Liver (tissue), 9 donors: ENCODE results near the gene KRT6C. TPM values are rescaled to one million over a fixed set of nuclear protein-coding genes. Genes with fewer than 3 reads are reported as not detected.

Experiments
- DNase-seq: peaks from one replicate; pipeline ENCODE4 v3.0.0-alpha.2; 2017; ENCODE audit warnings: low spot score
- H3K27ac ChIP-seq, 2 donors: one replicate each; pipeline ENCODE4 v1.7.0; 2013; ENCODE audit warnings: inconsistent platforms in 2 of 2, low read length in 2 of 2, control low read depth in 1 of 2, low read depth in 1 of 2, mild to moderate bottlenecking in 1 of 2
- H3K27me3 ChIP-seq, 4 donors: one replicate each; pipeline versions ENCODE4 v1.6.1 to v1.7.0; 2013; ENCODE audit warnings: low read length in 3 of 4, inconsistent platforms in 1 of 4, mild to moderate bottlenecking in 1 of 4, moderate library complexity in 1 of 4; ENCODE audit not compliant: control insufficient read depth in 4 of 4, insufficient read depth in 4 of 4
- H3K36me3 ChIP-seq, 4 donors: one replicate each; pipeline versions ENCODE4 v1.6.1 to v1.7.0; 2013; ENCODE audit warnings: low read length in 3 of 4, mild to moderate bottlenecking in 3 of 4, low read depth in 1 of 4, moderate library complexity in 1 of 4; ENCODE audit not compliant: control insufficient read depth in 4 of 4, insufficient read depth in 3 of 4
- H3K4me1 ChIP-seq, 4 donors: one replicate each; pipeline versions ENCODE4 v1.6.1 to v1.7.0; 2013; ENCODE audit warnings: low read length in 3 of 4, mild to moderate bottlenecking in 3 of 4, moderate library complexity in 1 of 4; ENCODE audit not compliant: control insufficient read depth in 4 of 4, insufficient read depth in 4 of 4
- H3K4me3 ChIP-seq, 3 donors: one replicate each; pipeline versions ENCODE4 v1.6.1 to v1.7.0; 2013; ENCODE audit warnings: low read length in 3 of 3, control low read depth in 1 of 3, low read depth in 1 of 3, mild to moderate bottlenecking in 1 of 3
- H3K9ac ChIP-seq, 2 donors: one replicate each; pipeline ENCODE4 v1.7.0; 2013; ENCODE audit warnings: low read length in 2 of 2, mild to moderate bottlenecking in 2 of 2, moderate library complexity in 2 of 2, control low read depth in 1 of 2, low read depth in 1 of 2
- H3K9me3 ChIP-seq, 4 donors: one replicate each; pipeline versions ENCODE4 v1.6.1 to v1.7.0; 2013; ENCODE audit warnings: low read length in 3 of 4; ENCODE audit not compliant: control insufficient read depth in 4 of 4
- ATF3 ChIP-seq: IDR thresholded peaks from 2 replicates; pipeline ENCODE4 v1.6.1; 2016; ENCODE audit warnings: antibody characterized with exemption
- CTCF ChIP-seq: fragments of 150-350 bp; IDR thresholded peaks from 2 replicates; pipeline ENCODE4 v1.5.1; 2017; ENCODE audit warnings: improper control_type of control experiment, low read depth, low read length; ENCODE audit not compliant: missing input control
- EGR1 ChIP-seq, 2 donors: IDR thresholded peaks; 2 replicates each; pipeline ENCODE4 v1.6.1; 2016 to 2018; ENCODE audit warnings: antibody characterized with exemption in 2 of 2, low read depth in 2 of 2
- FOXA1 ChIP-seq: IDR thresholded peaks from 2 replicates; pipeline ENCODE4 v1.6.1; 2016; ENCODE audit warnings: antibody characterized with exemption
- FOXA2 ChIP-seq: IDR thresholded peaks from 2 replicates; pipeline ENCODE4 v1.6.1; 2016; ENCODE audit warnings: antibody characterized with exemption
- HNF4A ChIP-seq, 2 donors: conservative IDR thresholded peaks; 2 replicates each; pipeline ENCODE4 v1.6.1; 2016; ENCODE audit warnings: antibody characterized with exemption in 2 of 2, mild to moderate bottlenecking in 2 of 2
- HNF4G ChIP-seq: IDR thresholded peaks from 2 replicates; pipeline ENCODE4 v1.6.1; 2016; ENCODE audit warnings: antibody characterized with exemption
- JUND ChIP-seq, 2 donors: IDR thresholded peaks; 2 replicates each; pipeline ENCODE4 v1.6.1; 2016; ENCODE audit warnings: antibody characterized with exemption in 2 of 2
- MAX ChIP-seq: IDR thresholded peaks from 2 replicates; pipeline ENCODE4 v1.6.1; 2016; ENCODE audit warnings: antibody characterized with exemption
- NR2F2 ChIP-seq: IDR thresholded peaks from 2 replicates; pipeline ENCODE4 v1.6.1; 2016; ENCODE audit warnings: antibody characterized with exemption
- RAD21 ChIP-seq, 2 donors: IDR thresholded peaks; 2 replicates each; pipeline ENCODE4 v1.6.1; 2016; ENCODE audit warnings: antibody characterized with exemption in 2 of 2, mild to moderate bottlenecking in 2 of 2
- REST ChIP-seq: IDR thresholded peaks from 2 replicates; pipeline ENCODE4 v1.6.1; 2016; ENCODE audit warnings: antibody characterized with exemption, mild to moderate bottlenecking
- RXRA ChIP-seq, 2 donors: IDR thresholded peaks; 2 replicates each; pipeline ENCODE4 v1.6.1; 2017 to 2018; ENCODE audit warnings: antibody characterized with exemption in 2 of 2, mild to moderate bottlenecking in 1 of 2
- SP1 ChIP-seq: IDR thresholded peaks from 2 replicates; pipeline ENCODE4 v1.6.1; 2018; ENCODE audit warnings: antibody characterized with exemption, mild to moderate bottlenecking
- TAF1 ChIP-seq: conservative IDR thresholded peaks from 2 replicates; pipeline ENCODE4 v1.6.1; 2016; ENCODE audit warnings: antibody characterized with exemption, mild to moderate bottlenecking
- YY1 ChIP-seq: IDR thresholded peaks from 2 replicates; pipeline ENCODE4 v1.6.1; 2016; ENCODE audit warnings: antibody characterized with exemption, mild to moderate bottlenecking
- ZBTB33 ChIP-seq: IDR thresholded peaks from 2 replicates; pipeline ENCODE4 v1.6.1; 2016; ENCODE audit warnings: antibody characterized with exemption
- WGBS: extraction: QIAGEN DNeasy Blood & Tissue Kit; methylation state at CpG from one replicate; pipeline ENCODE4 v1.1.7; 2013; 5-methylcytosine and 5-hydroxymethylcytosine counted together
- polyA plus RNA-seq, 2 donors: library from polyadenylated mRNA; stranded (reverse) in 1 of 2; unstranded in 1 of 2; fragments of 200-250 nt in 1 of 2; fragments of >200 nt in 1 of 2; fragmentation: Nextera tagmentation in 1 of 2; extraction: Ambion mirVana in 1 of 2; gene quantifications; one replicate each; pipeline versions ENCODE4 v1.2.1 to v1.2.3, GENCODE V29; 2013 to 2015
- total RNA-seq, 2 donors: library from RNA; depleted of rRNA; stranded (reverse); fragments of >200 nt; gene quantifications; one replicate each; pipeline ENCODE4 v1.2.3, GENCODE V29; 2014
- donor health status: healthy.
- donor health status: healthy.
- donor health status: healthy.
- donor health status: healthy.
- donor health status: healthy.

KRT6C gene
- total and polyA plus RNA-seq, 4 donors = 0.61 TPM; not detected in 3

GRCh38 chr12:52499806-52500560 is 26.4 kb upstream of the KRT6C start:
- Histone ChIP-seq H3K4me1 (no peaks in the 10 kb centered on the region), H3K36me3 (no peaks in the 10 kb centered on the region), H3K4me3 (no peak overlapping the region), H3K27me3 (peaks cover 0 to 2% (median 0%) of the 10 kb centered on the region in 4 donors), H3K9ac (no peak overlapping the region), H3K9me3 (peaks cover 0 to 7% (median 0%) of the 10 kb centered on the region in 4 donors), H3K27ac (no peak overlapping the region)
- WGBS = 88% methylated on average over 5 of the region's 5 CpGs
- no peak for TF ChIP-seq NR2F2
- TF ChIP-seq HNF4A (conservative IDR thresholded peaks at IDR 0.05) = no peak
- TF ChIP-seq EGR1 (IDR thresholded peaks at IDR 0.05; ENCODE audit: low read depth in 2 of 2) = no peak
- no peak for TF ChIP-seq CTCF
- TF ChIP-seq JUND (IDR thresholded peaks at IDR 0.05) = no peak
- no peak for TF ChIP-seq RAD21 (IDR thresholded peaks at IDR 0.05)
- TF ChIP-seq TAF1 = no peak
- no peak for TF ChIP-seq FOXA2
- no peak for TF ChIP-seq ZBTB33
- DNase-seq = no peak

- no peak overlapping the region for H3K27ac ChIP-seq
- peaks cover 0 to 6% (median 0%) of the 10 kb centered on the region in 4 donors for H3K27me3 ChIP-seq
- no peaks in the 10 kb centered on the region for H3K36me3 ChIP-seq
- DNase-seq = no peak
- H3K9ac ChIP-seq = no peak overlapping the region
- no peaks in the 10 kb centered on the region for H3K4me1 ChIP-seq
- TF ChIP-seq ATF3 (no peak), JUND (IDR thresholded peaks at IDR 0.05) (no peak), SP1 (no peak), TAF1 (no peak), YY1 (no peak), EGR1 (IDR thresholded peaks at IDR 0.05; ENCODE audit: low read depth in 2 of 2) (no peak), CTCF (no peak), HNF4G (no peak), REST (no peak), FOXA2 (no peak), RAD21 (IDR thresholded peaks at IDR 0.05) (no peak), NR2F2 (no peak), FOXA1 (no peak), MAX (no peak), RXRA (IDR thresholded peaks at IDR 0.05) (no peak), HNF4A (conservative IDR thresholded peaks at IDR 0.05) (no peak), ZBTB33 (no peak)
- peaks cover 0 to 7% (median 0%) of the 10 kb centered on the region in 4 donors for H3K9me3 ChIP-seq
- no peak overlapping the region for H3K4me3 ChIP-seq
- WGBS = 73% methylated on average over 1 of the region's 1 CpG
Measured at GRCh38 chr12:52498946-52499345, 25.3 kb upstream of the KRT6C start.
